Neural cell (in vitro differentiated cells): ENCODE data around the gene GIMAP2. TPM values are rescaled to one million over a fixed set of nuclear protein-coding genes. Genes with fewer than 3 reads are reported as not detected.

Source experiments
- H2AFZ ChIP-seq: fragments of 200-600, 300-800 bp; sonication (generic), shearing (Covaris generic); 2 replicates; pipeline ENCODE4 v1.6.0; 2014; ENCODE audit warnings: low read depth, mild to moderate bottlenecking, antibody characterized with exemption, low read length, moderate library complexity
- H3F3A ChIP-seq: fragments of 200-600 bp; shearing (Covaris generic); 2 replicates; pipeline ENCODE4 v1.6.1; 2016; ENCODE audit warnings: mild to moderate bottlenecking, moderate library complexity, mixed read lengths, antibody characterized with exemption, low read length; ENCODE audit not compliant: insufficient read depth, poor library complexity, severe bottlenecking
- H3K27ac ChIP-seq: fragments of 200-600, 300-800 bp; sonication (generic), shearing (Covaris generic); 2 replicates; pipeline ENCODE4 v1.5.1; 2014; ENCODE audit warnings: mild to moderate bottlenecking, low read length, moderate library complexity
- H3K27me3 ChIP-seq: fragments of 300-800, 200-600 bp; sonication (generic), shearing (Covaris generic); 2 replicates; pipeline ENCODE4 v1.6.0; 2014; ENCODE audit warnings: mild to moderate bottlenecking, low read depth, low read length, moderate library complexity; ENCODE audit not compliant: insufficient read depth
- H3K36me3 ChIP-seq: fragments of 300-800, 200-600 bp; sonication (generic), shearing (Covaris generic); 2 replicates; pipeline ENCODE4 v1.5.1; 2014; ENCODE audit warnings: mild to moderate bottlenecking, antibody characterized with exemption, low read length, moderate library complexity; ENCODE audit not compliant: insufficient read depth
- H3K4me2 ChIP-seq: fragments of 300-800, 200-600 bp; sonication (generic), shearing (Covaris generic); 2 replicates; pipeline ENCODE4 v1.6.0; 2014; ENCODE audit warnings: mild to moderate bottlenecking, low read length
- H3K4me3 ChIP-seq: fragments of 300-800, 200-600 bp; sonication (generic), shearing (Covaris generic); 2 replicates; pipeline ENCODE4 v1.5.1; 2014; ENCODE audit warnings: mild to moderate bottlenecking, low read length, moderate library complexity
- H3K79me2 ChIP-seq: fragments of 200-600 bp; shearing (Covaris generic); replicated peaks from 2 replicates; pipeline ENCODE4 v1.6.0; 2014; ENCODE audit warnings: mild to moderate bottlenecking, low read length, moderate library complexity; ENCODE audit not compliant: insufficient read depth
- H3K9ac ChIP-seq: fragments of 300-800, 200-600 bp; sonication (generic), shearing (Covaris generic); 2 replicates; pipeline ENCODE4 v1.6.1; 2016; ENCODE audit warnings: mild to moderate bottlenecking, low read length, mixed read lengths
- H3K9me2 ChIP-seq: fragments of 200-600 bp; shearing (Covaris generic); 2 replicates; pipeline ENCODE4 v1.6.1; 2016; ENCODE audit warnings: mild to moderate bottlenecking, low read length, mixed read lengths; ENCODE audit not compliant: insufficient read depth
- H3K9me3 ChIP-seq: fragments of 200-600, 300-800 bp; sonication (generic), shearing (Covaris generic); 2 replicates; pipeline ENCODE4 v1.6.1; 2016; ENCODE audit warnings: mild to moderate bottlenecking, mixed run types, low read length, moderate library complexity, mixed read lengths
- H4K20me1 ChIP-seq: fragments of 200-600 bp; shearing (Covaris generic); 2 replicates; pipeline ENCODE4 v1.6.1; 2016; ENCODE audit warnings: mild to moderate bottlenecking, mixed run types; ENCODE audit not compliant: insufficient read depth
- EP300 ChIP-seq: fragments of 450-650 bp; conservative IDR thresholded peaks from 2 replicates; pipeline ENCODE4 v1.6.1; 2014; ENCODE audit warnings: antibody characterized with exemption, mild to moderate bottlenecking, moderate library complexity; ENCODE audit not compliant: poor library complexity, severe bottlenecking
- EZH2 ChIP-seq: fragments of 200-600, 300-800 bp; shearing (Covaris generic), sonication (generic); IDR thresholded peaks from 2 replicates; pipeline ENCODE4 v1.6.1; 2014; ENCODE audit warnings: antibody characterized with exemption, low read length, borderline replicate concordance, mild to moderate bottlenecking; ENCODE audit not compliant: insufficient read depth, poor library complexity, severe bottlenecking
- MXI1 ChIP-seq: fragments of 450-650 bp; conservative IDR thresholded peaks from 2 replicates; pipeline ENCODE4 v1.6.1; 2014; ENCODE audit warnings: antibody characterized with exemption, mild to moderate bottlenecking; ENCODE audit not compliant: poor library complexity, severe bottlenecking
- POLR2AphosphoS5 ChIP-seq: IDR thresholded peaks from 2 replicates; pipeline ENCODE4 v1.6.1; 2012
- RAD21 ChIP-seq: fragments of 450-650 bp; conservative IDR thresholded peaks from 2 replicates; pipeline ENCODE4 v1.6.1; 2014; ENCODE audit warnings: antibody characterized with exemption, mild to moderate bottlenecking, moderate library complexity
- SMC3 ChIP-seq: fragments of 450-650 bp; conservative IDR thresholded peaks from 2 replicates; pipeline ENCODE4 v1.6.1; 2014; ENCODE audit warnings: antibody characterized with exemption, mild to moderate bottlenecking, moderate library complexity; ENCODE audit not compliant: poor library complexity
- TAF1 ChIP-seq: IDR thresholded peaks from 2 replicates; pipeline ENCODE4 v1.6.1; 2012; ENCODE audit warnings: low read depth
- polyA plus RNA-seq: library from polyadenylated mRNA; depleted of rRNA; stranded (reverse); fragments of >200 nt; gene quantifications from 2 replicates; pipeline ENCODE4 v1.2.3, GENCODE V29; 2014
- TF ChIP-seq, protein P1 (sequence below): fragments of 450-650 bp; IDR thresholded peaks from 2 replicates; pipeline ENCODE4 v1.5.1; 2014; ENCODE audit warnings: antibody characterized with exemption, mild to moderate bottlenecking, moderate library complexity; ENCODE audit not compliant: poor library complexity, severe bottlenecking

The GIMAP2 gene
- polyA plus RNA-seq, 1 donor from 2014 or later: not detected

DNA sequence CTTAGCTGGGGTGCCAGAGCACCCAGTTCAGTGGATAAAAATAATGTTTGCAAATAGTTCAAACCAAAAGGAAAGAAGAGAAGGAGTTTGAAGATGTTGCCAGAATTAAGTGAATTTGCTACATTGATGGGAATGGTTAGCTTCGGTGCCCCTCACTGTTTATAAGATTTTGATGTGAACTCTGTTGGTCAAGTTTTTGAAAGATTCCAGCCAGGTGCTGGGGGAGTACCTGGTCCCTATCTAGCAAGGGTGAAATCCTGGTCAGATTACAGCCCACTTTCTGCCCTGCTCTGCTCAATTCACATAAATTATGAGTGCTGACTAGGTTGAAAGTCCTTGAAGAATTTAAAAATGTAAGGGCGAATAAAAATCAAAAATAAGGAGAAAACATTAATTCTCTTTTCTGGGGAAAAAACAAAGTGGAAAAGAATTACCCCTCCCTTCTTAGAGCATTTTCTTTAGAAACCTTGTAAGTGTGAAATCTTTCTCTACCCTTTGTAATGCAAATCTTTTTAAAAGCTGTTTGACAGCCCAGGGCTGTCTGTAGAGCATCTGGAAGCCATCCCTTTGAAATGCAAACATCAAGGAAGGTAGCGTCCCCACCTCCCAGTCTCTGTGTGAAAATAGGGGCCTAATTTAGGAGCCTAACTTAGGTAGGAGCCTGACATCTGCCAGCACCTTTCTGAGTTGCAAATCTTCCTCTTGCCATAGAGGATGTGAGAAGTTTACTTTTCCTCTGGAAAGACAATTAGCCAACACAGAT lies 50.3 kb downstream of the GIMAP2 start:
- TF ChIP-seq, protein P1, sequence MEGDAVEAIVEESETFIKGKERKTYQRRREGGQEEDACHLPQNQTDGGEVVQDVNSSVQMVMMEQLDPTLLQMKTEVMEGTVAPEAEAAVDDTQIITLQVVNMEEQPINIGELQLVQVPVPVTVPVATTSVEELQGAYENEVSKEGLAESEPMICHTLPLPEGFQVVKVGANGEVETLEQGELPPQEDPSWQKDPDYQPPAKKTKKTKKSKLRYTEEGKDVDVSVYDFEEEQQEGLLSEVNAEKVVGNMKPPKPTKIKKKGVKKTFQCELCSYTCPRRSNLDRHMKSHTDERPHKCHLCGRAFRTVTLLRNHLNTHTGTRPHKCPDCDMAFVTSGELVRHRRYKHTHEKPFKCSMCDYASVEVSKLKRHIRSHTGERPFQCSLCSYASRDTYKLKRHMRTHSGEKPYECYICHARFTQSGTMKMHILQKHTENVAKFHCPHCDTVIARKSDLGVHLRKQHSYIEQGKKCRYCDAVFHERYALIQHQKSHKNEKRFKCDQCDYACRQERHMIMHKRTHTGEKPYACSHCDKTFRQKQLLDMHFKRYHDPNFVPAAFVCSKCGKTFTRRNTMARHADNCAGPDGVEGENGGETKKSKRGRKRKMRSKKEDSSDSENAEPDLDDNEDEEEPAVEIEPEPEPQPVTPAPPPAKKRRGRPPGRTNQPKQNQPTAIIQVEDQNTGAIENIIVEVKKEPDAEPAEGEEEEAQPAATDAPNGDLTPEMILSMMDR: no peak
- no peak for TF ChIP-seq EP300
- TF ChIP-seq EZH2: no peak
- TF ChIP-seq SMC3: no peak
- no peak for TF ChIP-seq TAF1
- TF ChIP-seq POLR2AphosphoS5: no peak
- TF ChIP-seq MXI1: no peak
- Histone ChIP-seq H3F3A (no peaks in the 10 kb centered on the region), H4K20me1 (no peaks in the 10 kb centered on the region), H3K79me2 (no peaks in the 10 kb centered on the region), H3K4me2 (no peak overlapping the region), H3K9me3 (no peaks in the 10 kb centered on the region), H3K9me2 (no peaks in the 10 kb centered on the region), H3K4me3 (no peak overlapping the region), H2AFZ (no peak overlapping the region), H3K27ac (no peak overlapping the region), H3K27me3 (no peaks in the 10 kb centered on the region), H3K36me3 (no peaks in the 10 kb centered on the region), H3K9ac (no peak overlapping the region)

- Histone ChIP-seq H3K4me2 (no peak overlapping the region), H3K36me3 (no peaks in the 10 kb centered on the region), H3K9ac (no peak overlapping the region), H3F3A (no peaks in the 10 kb centered on the region), H3K79me2 (no peaks in the 10 kb centered on the region), H3K9me2 (no peaks in the 10 kb centered on the region), H3K9me3 (no peaks in the 10 kb centered on the region), H3K4me3 (no peak overlapping the region), H2AFZ (no peak overlapping the region), H3K27me3 (no peaks in the 10 kb centered on the region), H3K27ac (no peak overlapping the region), H4K20me1 (no peaks in the 10 kb centered on the region)
- TF ChIP-seq EZH2 (no peak), RAD21 (no peak), MXI1 (no peak)
- TF ChIP-seq, protein P1: no peak
These were observed 51.4 kb downstream of the GIMAP2 start for GRCh38 chr7:150736864-150737263.
